H1 (cell line): ENCODE results near the gene SMTN.

Experiments used
- ATF3 ChIP-seq: IDR thresholded peaks from 2 replicates; pipeline ENCODE4 v1.6.1; 2011; ENCODE audit warnings: low read depth, mild to moderate bottlenecking, low read length; ENCODE audit not compliant: insufficient read depth
- CHD2 ChIP-seq: IDR thresholded peaks from 2 replicates; pipeline ENCODE4 v1.6.1; 2012; ENCODE audit warnings: low read length, improper control_type of control experiment
- CTCF ChIP-seq, 3 experiments: IDR thresholded peaks; 1 replicate in 2 of 3; 2 replicates in 1 of 3; pipeline versions ENCODE4 v1.5.1 to v1.6.1; 2011; ENCODE audit warnings: low read length in 3 of 3, mild to moderate bottlenecking in 3 of 3, inconsistent platforms in 2 of 3, low read depth in 1 of 3, moderate library complexity in 1 of 3; ENCODE audit not compliant: insufficient read depth in 1 of 3; ENCODE audit errors: control extremely low read depth in 1 of 3
- EGR1 ChIP-seq: IDR thresholded peaks from 2 replicates; pipeline ENCODE4 v1.6.1; 2011; ENCODE audit warnings: low read depth, low read length, borderline replicate concordance
- FOSL1 ChIP-seq: IDR thresholded peaks from 2 replicates; pipeline ENCODE4 v1.6.1; 2011; ENCODE audit warnings: mild to moderate bottlenecking, low read depth, low read length, moderate library complexity; ENCODE audit not compliant: insufficient read depth
- JUN ChIP-seq: IDR thresholded peaks from 2 replicates; pipeline ENCODE4 v1.6.1; 2011; ENCODE audit warnings: low read depth, mild to moderate bottlenecking, improper control_type of control experiment, low read length
- POLR2A ChIP-seq, 2 experiments: IDR thresholded peaks; 1 replicate in 1 of 2; 2 replicates in 1 of 2; pipeline ENCODE4 v1.6.1; 2011; ENCODE audit warnings: low read depth in 2 of 2, low read length in 2 of 2, mild to moderate bottlenecking in 2 of 2; ENCODE audit errors: control extremely low read depth in 1 of 2
- RAD21 ChIP-seq, 2 experiments: IDR thresholded peaks in 1 of 2; conservative IDR thresholded peaks in 1 of 2; 2 replicates each; pipeline ENCODE4 v1.6.1; 2011; ENCODE audit warnings: low read depth in 2 of 2, low read length in 2 of 2, improper control_type of control experiment in 1 of 2, inconsistent platforms in 1 of 2, mild to moderate bottlenecking in 1 of 2, moderate library complexity in 1 of 2
- RBBP5 ChIP-seq: IDR thresholded peaks from 2 replicates; pipeline ENCODE4 v1.7.1; 2012; ENCODE audit warnings: low read depth, mild to moderate bottlenecking, inconsistent platforms, low read length, moderate library complexity, borderline replicate concordance
- RFX5 ChIP-seq: IDR thresholded peaks from 2 replicates; pipeline ENCODE4 v1.6.1; 2011; ENCODE audit warnings: low read depth, low read length, improper control_type of control experiment, borderline replicate concordance
- SIN3A ChIP-seq, 2 experiments: IDR thresholded peaks in 1 of 2; conservative IDR thresholded peaks in 1 of 2; 2 replicates each; pipeline ENCODE4 v1.6.1; 2011 to 2012; ENCODE audit warnings: low read length in 2 of 2, improper control_type of control experiment in 1 of 2, low read depth in 1 of 2, mild to moderate bottlenecking in 1 of 2
- SP1 ChIP-seq: IDR thresholded peaks from 2 replicates; pipeline ENCODE4 v1.6.1; 2011; ENCODE audit warnings: low read depth, low read length
- TEAD4 ChIP-seq: IDR thresholded peaks from 2 replicates; pipeline ENCODE4 v1.6.1; 2012; ENCODE audit warnings: low read depth, low read length, inconsistent platforms, mixed read lengths

- TF ChIP-seq RBBP5 (no peak), EGR1 (no peak), CTCF (IDR thresholded peaks at IDR 0.05; ENCODE audit: control extremely low read depth in 1 of 3, insufficient read depth in 1 of 3, low read depth in 1 of 3, low read length in 3 of 3) (no peak), SP1 (no peak), JUN (no peak), POLR2A (IDR thresholded peaks at IDR 0.05; ENCODE audit: control extremely low read depth in 1 of 2, low read depth in 2 of 2, low read length in 2 of 2) (no peak), FOSL1 (no peak), RAD21 (IDR thresholded peaks at IDR 0.05 in 1 of 2, conservative IDR thresholded peaks at IDR 0.05 in 1 of 2; ENCODE audit: low read depth in 2 of 2, low read length in 2 of 2) (no peak), TEAD4 (no peak), CHD2 (no peak), ATF3 (no peak), SIN3A (conservative IDR thresholded peaks at IDR 0.05 in 1 of 2, IDR thresholded peaks at IDR 0.05 in 1 of 2; ENCODE audit: low read depth in 1 of 2, low read length in 2 of 2) (no peak), RFX5 (no peak)
These were observed 61.9 kb downstream of the SMTN start for GRCh38 chr22:31143038-31143437.
